ENCODE results near the gene BICRA.

GRCh38 chr19:47644743-47645482 lies 36.0 kb downstream of the BICRA start:
- TF ChIP-seq CTCF (conservative IDR thresholded peaks at IDR 0.05; ENCODE audit: low read depth, low read length) (no peak), POLR2A (IDR thresholded peaks at IDR 0.05; ENCODE audit: low read depth, low read length) (no peak), CEBPB (IDR thresholded peaks at IDR 0.05; ENCODE audit: low read depth, low read length) (no peak), RAD21 (IDR thresholded peaks at IDR 0.05; ENCODE audit: low read length) (no peak), CHD1 (IDR thresholded peaks at IDR 0.05; ENCODE audit: low read depth, low read length) (no peak), FOS (IDR thresholded peaks at IDR 0.05; ENCODE audit: low read depth, low read length) (no peak), RFX5 (IDR thresholded peaks at IDR 0.05; ENCODE audit: low read depth, low read length) (no peak), NFE2L2 (IDR thresholded peaks at IDR 0.05; ENCODE audit: low read depth, low read length) (no peak), MXI1 (IDR thresholded peaks at IDR 0.05; ENCODE audit: borderline replicate concordance, low read depth, low read length) (no peak), SMC3 (IDR thresholded peaks at IDR 0.05; ENCODE audit: low read depth, low read length) (no peak), USF2 (IDR thresholded peaks at IDR 0.05; ENCODE audit: low read depth, low read length) (no peak), ELK1 (IDR thresholded peaks at IDR 0.05; ENCODE audit: borderline replicate concordance, low read depth, low read length) (no peak), BHLHE40 (IDR thresholded peaks at IDR 0.05; ENCODE audit: low read depth, low read length) (no peak), RCOR1 (IDR thresholded peaks at IDR 0.05; ENCODE audit: insufficient replicate concordance, low read length) (no peak)
